Panc1 (cell line): ENCODE measurements around the gene HSD17B2. TPM values are rescaled to one million over a fixed set of nuclear protein-coding genes. Genes with fewer than 3 reads are reported as not detected.

ENCODE experiments used
- ATAC-seq: fragments of 200-7000 bp; cut with Tn5 transposase; 2 replicates; pipeline ENCODE4 v1.9.1; 2020; ENCODE audit warnings: mild to moderate bottlenecking, moderate library complexity
- BruUV-seq: library from RNA; stranded (reverse); fragments of 400-500 nt; replicated peaks from 2 replicates; lab custom pipeline; 2021; lab: Mats Ljungman, UMichigan
- CTCF ChIA-PET: fragments of 300-600 bp; sonication (Branson Sonifier 250); formaldehyde crosslinking; loops from one replicate; lab custom pipeline; 2022; ENCODE audit warnings: antibody characterized with exemption; lab: Charles Lee
- POLR2A ChIA-PET: fragments of 300-600 bp; sonication (Branson Sonifier 250); formaldehyde crosslinking; loops from one replicate; lab custom pipeline; 2022; ENCODE audit warnings: antibody characterized with exemption; lab: Charles Lee
- DNase-seq: peaks from one replicate; pipeline ENCODE4 v3.0.0-alpha.2; 2010; ENCODE audit warnings: low read depth, low spot score
- H3K27ac ChIP-seq: 2 replicates; pipeline ENCODE4 v1.5.1; 2011; ENCODE audit warnings: mild to moderate bottlenecking, low read length, inconsistent platforms
- H3K27me3 ChIP-seq: fragments of 200-500 bp; sonication (Bioruptor generic); 2 replicates; pipeline ENCODE4 v1.6.0; 2014; ENCODE audit warnings: low read length, inconsistent platforms; ENCODE audit not compliant: control insufficient read depth, insufficient read depth
- H3K36me3 ChIP-seq: fragments of 200-500 bp; sonication (Bioruptor generic); 2 replicates; pipeline ENCODE4 v1.5.1; 2014; ENCODE audit warnings: inconsistent platforms, mild to moderate bottlenecking, low read length, moderate library complexity; ENCODE audit not compliant: control insufficient read depth, insufficient read depth
- H3K4me1 ChIP-seq: 2 replicates; pipeline ENCODE4 v1.5.1; 2011; ENCODE audit warnings: inconsistent platforms, mild to moderate bottlenecking, low read length, moderate library complexity; ENCODE audit not compliant: control insufficient read depth, insufficient read depth
- H3K4me3 ChIP-seq, 2 experiments: 2 replicates each; pipeline ENCODE4 v1.5.1; 2011 to 2012; ENCODE audit warnings: low read depth in 2 of 2, low read length in 2 of 2, mild to moderate bottlenecking in 2 of 2, inconsistent platforms in 1 of 2, moderate library complexity in 1 of 2
- H3K9me3 ChIP-seq: fragments of 200-500 bp; sonication (Bioruptor generic); 2 replicates; pipeline ENCODE4 v1.5.1; 2014; ENCODE audit warnings: low read depth, mild to moderate bottlenecking, inconsistent platforms, low read length, moderate library complexity; ENCODE audit not compliant: control insufficient read depth, insufficient read depth
- POLR2AphosphoS5 ChIP-seq: IDR thresholded peaks from 2 replicates; pipeline ENCODE4 v1.6.1; 2012; ENCODE audit warnings: mild to moderate bottlenecking, low read depth, low read length, moderate library complexity
- SIN3A ChIP-seq: IDR thresholded peaks from 2 replicates; pipeline ENCODE4 v1.6.1; 2012; ENCODE audit warnings: low read depth, mild to moderate bottlenecking, low read length, moderate library complexity, borderline replicate concordance; ENCODE audit not compliant: insufficient read depth
- TCF7L2 ChIP-seq: IDR thresholded peaks from 2 replicates; pipeline ENCODE4 v1.6.1; 2011; ENCODE audit warnings: mild to moderate bottlenecking, low read depth, low read length, inconsistent platforms
- in situ Hi-C: cut with HindIII; loops from 2 replicates; pipeline ENCODE4 v1.10.0; 2016; ENCODE audit warnings: low sequenced_read_pairs, low pct_unique_long_range_greater_than_20kb
- intact Hi-C: fragments of 100-400 bp; cut with micrococcal nuclease; formaldehyde crosslinking; loops from one replicate; pipeline ENCODE4 v1.10.0; 2022; ENCODE audit not compliant: unreplicated experiment
- total RNA-seq: library from RNA; stranded (reverse); gene quantifications from one replicate; pipeline ENCODE4 v1.2.1, GENCODE V29; 2021; ENCODE audit not compliant: unreplicated experiment
- TF ChIP-seq, protein P1 (sequence below), 2 experiments: IDR thresholded peaks; 2 replicates each; pipeline ENCODE4 v1.6.1; 2011 to 2012; ENCODE audit warnings: low read depth in 2 of 2, control low read depth in 1 of 2, low read length in 1 of 2, mild to moderate bottlenecking in 1 of 2, moderate library complexity in 1 of 2; ENCODE audit not compliant: insufficient read depth in 1 of 2
- TF ChIP-seq, protein P2 (sequence below): fragments of 450-650 bp; IDR thresholded peaks from 2 replicates; pipeline ENCODE4 v1.5.1; 2017; ENCODE audit warnings: mild to moderate bottlenecking

The HSD17B2 gene
- total RNA-seq, 1 experiment from 2014 or later = 0.41 TPM

DNA sequence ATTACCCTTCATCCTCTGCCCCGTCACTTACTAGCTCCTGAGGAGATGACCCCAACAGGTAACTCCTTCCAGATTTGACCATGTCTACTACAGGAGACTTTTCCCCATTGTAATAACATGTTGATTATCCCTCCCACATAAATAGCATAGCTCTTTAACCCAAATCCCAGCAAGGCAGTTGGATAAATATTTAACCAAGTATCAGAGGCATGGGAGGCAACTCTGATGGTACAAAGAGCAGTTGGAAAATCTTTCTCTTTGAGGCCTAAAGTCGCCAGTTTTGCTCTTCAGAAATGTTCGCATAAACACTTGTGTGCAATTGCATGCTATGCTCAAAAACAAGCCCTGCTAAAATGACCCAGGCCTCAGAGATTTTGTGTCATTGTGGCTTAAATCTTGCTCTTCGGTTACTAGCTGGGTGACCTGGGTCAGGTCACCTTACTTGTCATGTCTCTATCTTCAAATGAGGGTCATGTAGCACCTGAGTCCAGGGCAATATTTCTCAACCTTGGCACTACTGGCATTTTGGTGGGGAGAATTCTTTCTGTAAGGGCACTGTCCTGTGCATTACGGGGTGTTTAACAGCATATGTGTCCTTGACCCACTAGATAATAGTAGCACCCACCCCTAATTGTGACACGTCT lies 48.8 kb downstream of the HSD17B2 start:
- TF ChIP-seq, protein P1, sequence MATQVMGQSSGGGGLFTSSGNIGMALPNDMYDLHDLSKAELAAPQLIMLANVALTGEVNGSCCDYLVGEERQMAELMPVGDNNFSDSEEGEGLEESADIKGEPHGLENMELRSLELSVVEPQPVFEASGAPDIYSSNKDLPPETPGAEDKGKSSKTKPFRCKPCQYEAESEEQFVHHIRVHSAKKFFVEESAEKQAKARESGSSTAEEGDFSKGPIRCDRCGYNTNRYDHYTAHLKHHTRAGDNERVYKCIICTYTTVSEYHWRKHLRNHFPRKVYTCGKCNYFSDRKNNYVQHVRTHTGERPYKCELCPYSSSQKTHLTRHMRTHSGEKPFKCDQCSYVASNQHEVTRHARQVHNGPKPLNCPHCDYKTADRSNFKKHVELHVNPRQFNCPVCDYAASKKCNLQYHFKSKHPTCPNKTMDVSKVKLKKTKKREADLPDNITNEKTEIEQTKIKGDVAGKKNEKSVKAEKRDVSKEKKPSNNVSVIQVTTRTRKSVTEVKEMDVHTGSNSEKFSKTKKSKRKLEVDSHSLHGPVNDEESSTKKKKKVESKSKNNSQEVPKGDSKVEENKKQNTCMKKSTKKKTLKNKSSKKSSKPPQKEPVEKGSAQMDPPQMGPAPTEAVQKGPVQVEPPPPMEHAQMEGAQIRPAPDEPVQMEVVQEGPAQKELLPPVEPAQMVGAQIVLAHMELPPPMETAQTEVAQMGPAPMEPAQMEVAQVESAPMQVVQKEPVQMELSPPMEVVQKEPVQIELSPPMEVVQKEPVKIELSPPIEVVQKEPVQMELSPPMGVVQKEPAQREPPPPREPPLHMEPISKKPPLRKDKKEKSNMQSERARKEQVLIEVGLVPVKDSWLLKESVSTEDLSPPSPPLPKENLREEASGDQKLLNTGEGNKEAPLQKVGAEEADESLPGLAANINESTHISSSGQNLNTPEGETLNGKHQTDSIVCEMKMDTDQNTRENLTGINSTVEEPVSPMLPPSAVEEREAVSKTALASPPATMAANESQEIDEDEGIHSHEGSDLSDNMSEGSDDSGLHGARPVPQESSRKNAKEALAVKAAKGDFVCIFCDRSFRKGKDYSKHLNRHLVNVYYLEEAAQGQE (IDR thresholded peaks at IDR 0.05; ENCODE audit: insufficient read depth in 1 of 2, low read depth in 2 of 2, low read length in 1 of 2) = no peak
- TF ChIP-seq POLR2AphosphoS5 = no peak
- Histone ChIP-seq H3K36me3 (no peaks in the 10 kb centered on the region), H3K4me3 (no peak overlapping the region), H3K27ac (no peak overlapping the region), H3K9me3 (no peaks in the 10 kb centered on the region), H3K4me1 (no peaks in the 10 kb centered on the region), H3K27me3 (no peaks in the 10 kb centered on the region)
- ATAC-seq (no peak), DNase-seq (no peak)
- BruUV-seq = no TSS peak
- ChIA-PET CTCF (no interaction called here), POLR2A (no interaction called here)
- in situ Hi-C loops (no loop called here), intact Hi-C loops (no loop called here)

DNA sequence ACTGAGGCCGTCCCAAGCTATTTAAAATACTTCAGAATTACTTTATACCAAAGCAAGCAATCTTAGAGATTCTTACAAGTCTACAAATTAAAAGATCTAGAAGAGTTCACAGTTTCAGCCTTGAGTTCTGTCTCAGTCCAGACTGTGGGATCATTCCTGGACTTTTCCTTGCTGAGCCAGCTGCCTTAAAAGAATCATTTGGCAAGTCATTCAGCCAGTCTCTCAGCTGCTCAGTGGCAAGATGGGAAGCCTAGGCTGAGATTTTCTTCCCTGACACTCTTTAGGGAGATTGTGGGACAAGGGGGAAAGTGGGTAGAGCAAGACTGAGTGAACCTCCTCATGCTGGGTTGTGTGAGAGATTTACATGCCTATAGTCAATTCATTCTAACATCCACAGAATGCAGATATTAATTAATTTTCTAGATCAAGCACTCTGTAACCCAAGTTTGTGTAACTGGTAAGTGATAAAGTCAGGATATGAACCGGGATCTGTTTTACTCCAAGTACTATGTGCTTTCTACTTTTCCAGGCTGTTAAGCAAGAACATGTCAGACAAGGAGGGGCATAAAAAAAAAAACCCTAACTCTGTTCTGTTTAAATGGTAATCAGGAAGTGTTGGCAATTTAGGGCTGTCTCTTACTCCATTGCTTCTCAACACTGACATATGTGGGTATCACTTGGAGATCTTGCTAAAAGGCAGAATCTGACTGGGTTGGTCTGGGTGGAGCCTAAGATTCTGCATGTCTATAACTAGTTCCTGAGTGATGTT lies 50.1 kb downstream of the HSD17B2 start:
- intact Hi-C loops = no loop called here
- CTCF ChIA-PET = no interaction called here
- in situ Hi-C loops = no loop called here

More for the DNA sequence above, 50.1 kb downstream of the HSD17B2 start:
- Histone ChIP-seq H3K9me3 (no peaks in the 10 kb centered on the region), H3K27me3 (no peaks in the 10 kb centered on the region), H3K4me3 (no peak overlapping the region), H3K4me1 (no peaks in the 10 kb centered on the region), H3K36me3 (no peaks in the 10 kb centered on the region), H3K27ac (no peak overlapping the region)
- DNase-seq (no peak), ATAC-seq (no peak)
- TF ChIP-seq, protein P1 (IDR thresholded peaks at IDR 0.05; ENCODE audit: insufficient read depth in 1 of 2, low read depth in 2 of 2, low read length in 1 of 2) = no peak
- TF ChIP-seq TCF7L2 (no peak), SIN3A (no peak), POLR2AphosphoS5 (no peak)
- TF ChIP-seq, protein P2, sequence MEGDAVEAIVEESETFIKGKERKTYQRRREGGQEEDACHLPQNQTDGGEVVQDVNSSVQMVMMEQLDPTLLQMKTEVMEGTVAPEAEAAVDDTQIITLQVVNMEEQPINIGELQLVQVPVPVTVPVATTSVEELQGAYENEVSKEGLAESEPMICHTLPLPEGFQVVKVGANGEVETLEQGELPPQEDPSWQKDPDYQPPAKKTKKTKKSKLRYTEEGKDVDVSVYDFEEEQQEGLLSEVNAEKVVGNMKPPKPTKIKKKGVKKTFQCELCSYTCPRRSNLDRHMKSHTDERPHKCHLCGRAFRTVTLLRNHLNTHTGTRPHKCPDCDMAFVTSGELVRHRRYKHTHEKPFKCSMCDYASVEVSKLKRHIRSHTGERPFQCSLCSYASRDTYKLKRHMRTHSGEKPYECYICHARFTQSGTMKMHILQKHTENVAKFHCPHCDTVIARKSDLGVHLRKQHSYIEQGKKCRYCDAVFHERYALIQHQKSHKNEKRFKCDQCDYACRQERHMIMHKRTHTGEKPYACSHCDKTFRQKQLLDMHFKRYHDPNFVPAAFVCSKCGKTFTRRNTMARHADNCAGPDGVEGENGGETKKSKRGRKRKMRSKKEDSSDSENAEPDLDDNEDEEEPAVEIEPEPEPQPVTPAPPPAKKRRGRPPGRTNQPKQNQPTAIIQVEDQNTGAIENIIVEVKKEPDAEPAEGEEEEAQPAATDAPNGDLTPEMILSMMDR = no peak
- POLR2A ChIA-PET = no interaction called here
- no TSS peak for BruUV-seq
